Stimulated activated CD8-positive, alpha-beta memory T cell treated with anti-CD3 and anti-CD28 coated beads, Interleukin-12 subunit alpha, Interleukin-12 subunit beta, amount 100 ng/mL, for 24 hours (primary cell): ENCODE results near the gene KANTR.
"Not testable (repeated sequence)": the region's sequence is repeated elsewhere in the genome, so short reads cannot be mapped to it uniquely, and the experiment has no call there.

ENCODE experiments used
- DNase-seq: peaks from one replicate; pipeline ENCODE4 v3.0.0-alpha.2; 2020; ENCODE audit errors: extremely low read depth

The KANTR gene

DNA sequence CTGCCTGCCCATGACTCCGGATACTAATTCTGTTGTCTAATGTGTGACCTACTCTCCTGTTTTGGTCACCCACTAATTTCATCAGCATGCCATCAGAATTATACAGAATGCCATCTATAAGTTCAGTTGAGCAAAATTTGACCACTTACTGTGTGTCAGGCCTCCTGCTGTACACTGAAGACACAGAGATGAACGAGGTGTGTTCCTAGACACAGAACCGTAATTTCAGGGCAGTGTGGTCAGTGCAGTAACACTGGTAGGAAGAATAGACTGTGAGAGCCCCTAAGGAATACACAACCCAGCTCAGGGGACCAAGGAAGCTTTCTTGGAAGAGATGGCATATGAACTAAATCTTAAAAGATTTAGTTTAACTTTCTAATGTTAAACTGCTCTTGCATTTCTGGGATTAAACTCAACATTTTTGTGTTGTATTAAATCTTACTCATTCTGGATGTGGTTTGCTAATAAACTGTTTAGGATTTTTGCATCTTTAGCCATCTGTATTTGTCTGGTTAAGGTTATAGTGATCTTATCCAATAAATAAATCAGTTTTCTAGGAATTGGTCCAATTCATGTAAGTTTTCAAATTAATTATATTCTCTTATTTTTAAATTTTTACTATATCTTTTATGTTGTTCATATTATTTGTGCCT, 34.3 kb downstream of the KANTR start:
- no peak for DNase-seq

DNA sequence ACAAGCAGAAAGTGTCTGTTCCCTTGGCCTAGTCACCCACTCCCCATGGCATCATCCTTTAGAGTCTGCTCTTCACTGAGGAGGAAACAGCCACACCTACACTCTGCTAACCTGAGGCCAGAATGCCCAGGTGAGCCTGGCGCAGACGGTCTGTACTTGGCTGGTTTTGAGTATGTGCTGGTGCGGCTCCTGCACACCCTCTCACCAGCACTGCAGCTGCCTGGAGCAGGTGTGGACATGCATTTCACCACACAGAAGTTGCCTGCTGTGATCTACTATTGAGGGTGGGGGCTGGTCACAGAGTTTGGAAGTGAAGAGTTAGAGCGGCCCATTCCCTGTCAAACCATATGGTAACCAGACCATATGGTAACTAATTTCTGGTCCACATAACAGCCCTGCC, 39.5 kb downstream of the KANTR start:
- no peak for DNase-seq

GRCh38 chrX:53135581-53135980, 41.6 kb downstream of the KANTR start:
- no peak for DNase-seq

DNA sequence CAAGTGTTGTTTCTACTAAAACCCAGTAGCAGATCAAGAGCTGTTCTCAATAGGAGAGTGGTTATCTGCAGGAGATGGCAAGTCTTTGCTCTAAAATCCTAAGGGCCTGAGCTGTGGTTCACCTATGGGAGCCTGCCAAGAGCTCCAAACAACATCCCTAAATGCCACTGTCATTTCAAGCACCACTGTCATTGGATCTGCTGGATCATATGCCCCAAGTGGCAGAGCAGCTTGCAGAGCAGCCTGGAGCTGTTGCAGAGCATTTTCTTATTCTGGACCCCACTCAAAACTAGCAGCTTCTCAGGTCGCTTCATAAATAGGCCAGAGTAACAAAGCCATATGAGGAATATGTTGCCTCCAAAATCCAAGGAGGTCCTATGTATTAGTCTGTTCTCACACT, 59.6 kb downstream of the KANTR start:
- DNase-seq = no peak

DNA sequence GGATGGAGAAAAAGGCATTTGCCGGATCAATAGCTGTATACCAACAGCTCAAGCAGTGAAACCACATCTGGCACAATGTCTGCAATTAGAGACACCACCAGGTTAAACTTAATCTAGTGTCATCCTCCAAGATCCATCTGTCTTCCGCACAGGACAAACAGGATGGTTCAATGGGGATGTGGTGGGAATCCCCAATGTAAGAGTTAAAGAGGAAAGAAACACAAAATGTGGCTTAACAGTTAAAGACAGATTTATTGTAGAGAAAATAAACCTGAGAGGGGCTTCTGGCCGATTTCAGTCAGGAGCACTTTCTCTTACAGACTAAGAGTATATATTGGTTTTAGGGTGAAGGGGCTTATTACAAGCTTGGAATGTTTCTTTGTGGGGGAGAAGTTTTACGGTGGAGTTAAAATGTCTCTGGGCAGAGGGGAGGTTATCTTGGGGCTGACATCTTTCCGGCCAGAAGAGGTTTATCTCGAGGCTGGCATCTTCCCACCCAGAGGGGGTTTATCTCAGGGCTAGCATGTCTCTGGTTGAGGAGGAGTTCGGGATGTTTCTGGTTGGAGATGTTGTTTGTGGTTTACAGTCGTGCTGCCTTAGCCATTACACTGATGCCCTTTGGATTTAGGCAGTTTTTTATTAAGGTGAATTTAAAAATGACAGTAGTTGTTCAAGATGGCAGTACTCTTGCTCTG, 61.7 kb downstream of the KANTR start:
- DNase-seq = no peak

GRCh38 chrX:53156207-53156596, 62.3 kb downstream of the KANTR start:
- no peak for DNase-seq

DNA sequence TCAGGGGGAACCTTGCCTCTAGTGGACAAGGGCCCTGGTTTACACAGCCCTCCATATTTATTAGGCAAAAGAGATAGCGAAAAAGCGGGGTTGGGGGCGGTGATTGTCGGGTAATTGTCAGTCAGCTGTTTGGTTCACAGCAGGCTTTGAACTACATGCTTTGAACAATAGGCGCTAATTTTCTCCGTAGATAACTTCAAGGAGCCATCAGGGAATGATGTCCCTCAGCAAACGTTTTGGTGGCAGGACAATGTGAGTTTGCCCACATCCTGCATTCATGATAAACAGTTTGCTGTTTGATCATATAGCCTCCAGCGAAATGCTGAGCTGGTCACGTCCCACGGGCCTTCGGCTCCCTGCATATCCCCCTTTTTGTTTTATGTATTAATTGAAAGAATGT, 65.2 kb downstream of the KANTR start:
- no peak for DNase-seq

- DNase-seq = no peak
Measured at GRCh38 chrX:53160297-53160983, 66.5 kb downstream of the KANTR start.

- no peak for DNase-seq
Measured at GRCh38 chrX:53163436-53163835, 69.5 kb downstream of the KANTR start.

GRCh38 chrX:53164566-53164965, 70.6 kb downstream of the KANTR start:
- not testable (repeated sequence) for DNase-seq

- no peak for DNase-seq
Measured at GRCh38 chrX:53166103-53166502, 72.2 kb downstream of the KANTR start.

GRCh38 chrX:53171356-53171755, 77.4 kb downstream of the KANTR start:
- DNase-seq = no peak
